DMS53 (cell line): ENCODE data around the gene DOP1A.

Source experiments
- DNase-seq: peaks from one replicate; lab custom pipeline; 2025; lab: John Stamatoyannopoulos, UW

The DOP1A gene

GRCh38 chr6:83067448-83068439 lies at the start of gene DOP1A:
Gene DOP1A (plus strand): TSS chr6:83067671. CDS start chr6:83096978, 29,307 bp downstream.
- DNase-seq, result peak; percentile 96

GRCh38 chr6:83019741-83020140 lies 47.7 kb upstream of the DOP1A start:
- peak; percentile 67 for DNase-seq

GRCh38 chr6:83031689-83032088 lies 35.8 kb upstream of the DOP1A start:
- peak; percentile 2 for DNase-seq

GRCh38 chr6:83038246-83038645 lies 29.2 kb upstream of the DOP1A start:
- no peak for DNase-seq

- DNase-seq, result no peak
Observed at GRCh38 chr6:83042467-83043053, 24.9 kb upstream of the DOP1A start.

- DNase-seq, result no peak
Observed at GRCh38 chr6:83044091-83044768, 23.2 kb upstream of the DOP1A start.

GRCh38 chr6:83047065-83047754 lies 20.3 kb upstream of the DOP1A start:
- DNase-seq, result peak; percentile 44

- peak; percentile 67 for DNase-seq
Observed at GRCh38 chr6:83051377-83052172, 15.9 kb upstream of the DOP1A start.

- DNase-seq, result no peak
Observed at GRCh38 chr6:83053678-83054077, 13.8 kb upstream of the DOP1A start.

GRCh38 chr6:83055366-83055964 lies 12.0 kb upstream of the DOP1A start:
- peak; percentile 60 for DNase-seq

- DNase-seq, result peak; percentile 75
Observed at GRCh38 chr6:83057705-83058321, 9.7 kb upstream of the DOP1A start.

- no peak for DNase-seq
Observed at GRCh38 chr6:83061190-83061589, 6.3 kb upstream of the DOP1A start.

- no peak for DNase-seq
Observed at GRCh38 chr6:83062225-83062624, 5.2 kb upstream of the DOP1A start.

- DNase-seq, result peak; percentile 87
Observed at GRCh38 chr6:83065511-83066192, 1.8 kb upstream of the DOP1A start, which contains the start of gene UBE3D. Gene UBE3D (minus strand): TSS chr6:83065841. CDS start chr6:83065718, 123 bp downstream.

GRCh38 chr6:83068616-83069015 lies 1.1 kb downstream of the DOP1A start:
- DNase-seq, result no peak

- no peak for DNase-seq
Observed at GRCh38 chr6:83069633-83070032, 2.2 kb downstream of the DOP1A start.

- DNase-seq, result peak; percentile 6
Observed at GRCh38 chr6:83071023-83071422, 3.6 kb downstream of the DOP1A start.

- DNase-seq, result no peak
Observed at GRCh38 chr6:83071707-83072106, 4.2 kb downstream of the DOP1A start.

GRCh38 chr6:83072726-83073125 lies 5.3 kb downstream of the DOP1A start:
- DNase-seq, result no peak

GRCh38 chr6:83073615-83074014 lies 6.1 kb downstream of the DOP1A start:
- DNase-seq, result no peak
